Duodenal mucosa (tissue), 2 donors: ENCODE results near the gene CDC16.

ENCODE experiments used
- H3K27ac ChIP-seq: one replicate; pipeline ENCODE4 v1.7.0; 2013; ENCODE audit warnings: low read depth, low read length
- H3K27me3 ChIP-seq, 2 donors: one replicate each; pipeline ENCODE4 v1.7.0; 2013; ENCODE audit warnings: low read length in 2 of 2, control low read depth in 1 of 2; ENCODE audit not compliant: insufficient read depth in 2 of 2, control insufficient read depth in 1 of 2
- H3K36me3 ChIP-seq, 2 donors: one replicate each; pipeline ENCODE4 v1.7.0; 2013; ENCODE audit warnings: low read length in 2 of 2, control low read depth in 1 of 2; ENCODE audit not compliant: insufficient read depth in 2 of 2, control insufficient read depth in 1 of 2
- H3K4me1 ChIP-seq, 2 donors: one replicate each; pipeline ENCODE4 v1.7.0; 2013; ENCODE audit warnings: low read length in 2 of 2, control low read depth in 1 of 2; ENCODE audit not compliant: insufficient read depth in 2 of 2, control insufficient read depth in 1 of 2
- H3K4me3 ChIP-seq, 2 donors: one replicate each; pipeline ENCODE4 v1.7.0; 2013; ENCODE audit warnings: low read length in 2 of 2, low read depth in 1 of 2
- H3K9ac ChIP-seq, 2 donors: one replicate each; pipeline ENCODE4 v1.7.0; 2013; ENCODE audit warnings: low read length in 2 of 2, low read depth in 1 of 2
- H3K9me3 ChIP-seq, 2 donors: one replicate each; pipeline ENCODE4 v1.7.0; 2013; ENCODE audit warnings: low read length in 2 of 2, control low read depth in 1 of 2; ENCODE audit not compliant: control insufficient read depth in 1 of 2

Gene CDC16

DNA sequence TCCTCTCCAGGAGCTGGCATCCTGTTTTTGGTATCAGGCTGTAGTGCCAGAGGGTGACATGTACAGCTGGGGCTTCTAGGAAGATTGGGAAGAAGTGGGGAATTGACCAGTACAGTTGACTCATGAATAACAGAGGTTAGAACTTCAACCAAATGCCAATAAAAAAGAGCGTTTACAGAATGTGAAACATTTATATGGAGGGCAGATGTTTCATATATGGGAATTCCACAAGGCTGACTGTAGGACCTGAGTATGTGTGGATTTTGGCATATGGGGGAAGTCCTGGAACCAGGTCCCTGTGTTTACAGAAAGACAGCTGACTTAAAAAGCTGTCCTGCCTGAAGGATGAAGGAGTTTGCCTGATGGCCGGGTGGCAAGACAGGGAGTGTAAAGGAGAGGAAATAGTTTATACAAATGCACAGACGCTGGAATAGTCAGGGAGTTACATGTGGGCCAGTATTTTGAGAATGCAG is 84.8 kb downstream of the CDC16 start:
- no peak overlapping the region for H3K27ac ChIP-seq
- no peaks in the 10 kb centered on the region for H3K27me3 ChIP-seq
- no peak overlapping the region for H3K4me3 ChIP-seq
- peaks cover 19 to 37% of the 10 kb centered on the region in 2 donors for H3K36me3 ChIP-seq
- H3K4me1 ChIP-seq: peaks cover 8 to 14% of the 10 kb centered on the region in 2 donors
- H3K9me3 ChIP-seq: no peaks in the 10 kb centered on the region
- H3K9ac ChIP-seq: no peak overlapping the region

DNA sequence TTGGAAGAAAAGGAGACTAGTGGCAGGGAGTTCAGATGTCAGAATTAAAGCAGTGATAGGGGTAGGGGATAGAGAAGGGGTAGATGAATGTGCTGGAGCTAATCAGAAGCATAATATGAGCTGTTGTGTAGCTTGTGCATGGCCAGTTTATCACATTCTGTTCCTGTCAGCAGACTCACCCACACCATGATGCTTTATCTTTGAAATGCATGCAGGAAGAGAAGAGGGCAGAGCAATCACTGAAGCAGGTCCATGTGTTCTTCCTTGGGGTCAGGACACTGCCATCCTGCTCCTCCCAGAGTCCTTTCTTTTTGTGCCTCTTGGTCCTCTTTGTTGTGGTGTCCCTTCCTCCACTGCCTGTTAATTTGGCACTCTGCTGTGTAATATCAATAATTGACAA is 85.4 kb downstream of the CDC16 start:
- H3K9ac ChIP-seq: no peak overlapping the region
- H3K27me3 ChIP-seq: no peaks in the 10 kb centered on the region
- H3K27ac ChIP-seq: no peak overlapping the region
- H3K4me3 ChIP-seq: no peak overlapping the region
- H3K36me3 ChIP-seq: peaks cover 25 to 42% of the 10 kb centered on the region in 2 donors
- H3K9me3 ChIP-seq: no peaks in the 10 kb centered on the region
- peaks cover 6 to 11% of the 10 kb centered on the region in 2 donors for H3K4me1 ChIP-seq

DNA sequence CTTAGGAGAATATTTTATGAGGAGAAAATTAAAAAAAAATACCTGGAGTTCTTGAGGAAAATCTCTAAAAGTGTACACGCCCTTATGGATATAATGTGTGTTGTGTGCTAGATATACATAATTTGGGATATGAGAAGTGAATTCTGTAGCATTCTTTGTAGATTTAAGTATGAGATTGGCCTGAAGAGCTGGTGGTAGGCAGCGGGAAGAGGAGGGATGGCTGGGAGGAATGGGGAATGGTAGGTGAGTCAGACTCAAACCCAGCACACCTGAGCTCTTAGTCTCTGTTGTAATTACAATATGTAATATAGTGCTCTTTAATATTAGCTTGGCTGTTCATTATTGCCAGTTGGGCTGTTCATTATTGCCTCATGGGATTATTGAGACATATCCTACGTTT is 86.6 kb downstream of the CDC16 start:
- Histone ChIP-seq H3K4me1 (peaks cover 0 to 6% of the 10 kb centered on the region in 2 donors), H3K4me3 (no peak overlapping the region), H3K9me3 (no peaks in the 10 kb centered on the region), H3K9ac (no peak overlapping the region), H3K27me3 (no peaks in the 10 kb centered on the region), H3K27ac (no peak overlapping the region), H3K36me3 (peaks cover 29 to 53% of the 10 kb centered on the region in 2 donors)
